Neural progenitor cell (in vitro differentiated cells): ENCODE measurements around the gene SPR.

Experiments used
- CTCF ChIP-seq: fragments of 200-600 bp; sonication (generic); IDR thresholded peaks from 2 replicates; pipeline ENCODE4 v1.5.1; 2017; ENCODE audit warnings: antibody characterized with exemption, mild to moderate bottlenecking
- EZH2 ChIP-seq: fragments of 200-600 bp; sonication (generic); IDR thresholded peaks from 2 replicates; pipeline ENCODE4 v1.6.1; 2017; ENCODE audit warnings: antibody characterized with exemption, mild to moderate bottlenecking, moderate library complexity

- TF ChIP-seq CTCF (no peak), EZH2 (no peak)
Measured at GRCh38 chr2:72911256-72911655, 24.0 kb downstream of the SPR start.
